Fibroblast of skin of left quadriceps (primary cell): ENCODE results near the gene ATG2B.
"Not testable (repeated sequence)": the region's sequence is repeated elsewhere in the genome, so short reads cannot be mapped to it uniquely, and the experiment has no call there.

Experiments used
- DNase-seq, 2 experiments: peaks; one replicate each; pipeline ENCODE4 v3.0.0-alpha.2; 2013; ENCODE audit warnings: low read depth in 2 of 2

ATG2B gene

DNA sequence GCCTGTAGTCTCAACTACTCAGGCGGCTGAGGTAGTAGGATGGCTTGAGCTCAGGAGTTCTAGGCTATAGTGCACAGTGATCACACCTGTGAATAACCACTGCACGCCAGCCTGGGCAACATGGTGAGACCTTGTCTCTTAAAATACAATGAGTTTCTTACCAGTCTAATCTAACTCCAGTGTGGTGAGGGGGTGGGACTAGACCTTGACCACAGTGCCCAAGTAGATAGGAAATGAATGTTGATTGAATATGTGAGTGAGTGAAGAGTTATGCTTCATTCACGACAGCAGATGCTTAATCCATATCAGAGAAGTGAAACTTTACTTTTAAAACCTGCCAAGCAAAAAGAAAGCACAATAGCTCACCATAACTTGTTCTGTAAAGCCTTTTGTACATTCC lies 17.6 kb upstream of the ATG2B start:
- no peak for DNase-seq

DNA sequence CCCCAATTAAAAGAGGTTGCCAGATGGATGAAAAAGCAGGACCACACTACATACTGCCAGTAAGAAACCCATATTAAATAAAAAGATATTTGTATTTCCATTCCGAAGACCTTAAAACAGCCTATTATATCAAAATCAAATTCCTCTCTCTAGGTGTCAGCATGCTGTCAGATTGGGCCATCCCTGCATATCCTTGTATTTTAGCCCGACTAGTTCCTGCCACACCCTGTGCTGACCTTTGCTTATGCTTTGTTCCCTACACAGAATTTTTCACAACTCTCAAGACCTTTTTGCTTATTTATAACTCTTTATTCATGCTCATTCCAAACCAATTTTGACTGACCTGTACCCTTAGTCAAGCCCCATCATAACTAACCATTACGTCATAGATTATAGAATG lies 13.0 kb upstream of the ATG2B start:
- DNase-seq, result no peak

DNA sequence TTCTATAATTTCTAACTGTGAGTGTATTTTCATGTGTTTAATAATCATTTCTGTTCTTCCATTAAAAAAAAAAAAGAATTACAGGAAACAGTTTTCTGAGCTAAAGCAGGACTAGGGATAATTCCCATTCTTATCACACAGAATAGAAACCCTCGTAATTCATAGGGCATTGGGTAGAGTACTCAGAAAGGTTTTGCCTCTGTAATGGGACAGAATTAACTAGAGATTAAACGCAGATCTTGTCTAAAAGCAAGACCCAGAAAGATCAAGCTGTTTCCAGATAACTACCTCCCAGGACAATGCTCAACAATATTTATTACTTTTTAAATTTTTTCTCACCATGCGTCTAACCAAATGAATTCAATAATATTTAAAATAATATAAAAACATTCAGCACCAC lies 10.4 kb upstream of the ATG2B start:
- DNase-seq, result no peak

DNA sequence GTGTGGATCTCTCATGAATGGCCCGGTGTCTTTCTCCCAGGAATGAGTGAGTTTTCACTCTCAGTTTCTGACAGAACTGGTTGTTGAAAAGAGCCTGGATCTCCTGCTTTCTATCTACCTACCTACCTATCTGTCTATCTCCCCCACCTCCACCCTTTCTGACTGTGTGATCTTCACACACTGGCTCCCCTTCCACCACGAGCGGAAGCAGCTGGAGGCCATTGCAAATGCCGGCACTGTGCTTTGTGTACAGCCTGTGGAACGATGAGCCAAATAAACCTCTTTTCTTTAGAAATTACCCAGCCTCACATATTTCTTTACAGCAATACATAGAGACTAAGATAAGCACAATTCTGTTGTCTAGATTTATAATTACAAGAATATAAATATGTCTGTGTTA lies 7.4 kb upstream of the ATG2B start:
- DNase-seq, result no peak

DNA sequence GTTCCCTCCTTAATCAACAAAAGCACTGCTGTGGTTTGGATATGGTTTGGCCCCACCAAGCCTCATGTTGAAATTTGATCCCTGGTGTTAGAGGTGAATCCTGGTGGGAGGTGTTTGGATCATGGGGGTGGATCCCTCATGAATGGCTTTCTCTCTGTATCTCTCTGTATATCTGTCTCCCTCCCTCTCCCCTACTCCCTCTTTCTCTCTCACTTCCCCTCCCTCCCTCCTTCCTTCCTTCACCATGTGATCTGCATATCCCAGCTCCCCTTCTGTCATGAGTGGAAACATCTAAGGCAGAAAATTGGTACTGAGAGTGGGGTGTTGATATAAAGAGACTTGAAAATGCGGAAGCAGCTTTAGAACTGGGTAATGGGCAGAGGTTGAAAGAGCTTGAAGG lies 5.4 kb upstream of the ATG2B start:
- DNase-seq, result no peak

DNA sequence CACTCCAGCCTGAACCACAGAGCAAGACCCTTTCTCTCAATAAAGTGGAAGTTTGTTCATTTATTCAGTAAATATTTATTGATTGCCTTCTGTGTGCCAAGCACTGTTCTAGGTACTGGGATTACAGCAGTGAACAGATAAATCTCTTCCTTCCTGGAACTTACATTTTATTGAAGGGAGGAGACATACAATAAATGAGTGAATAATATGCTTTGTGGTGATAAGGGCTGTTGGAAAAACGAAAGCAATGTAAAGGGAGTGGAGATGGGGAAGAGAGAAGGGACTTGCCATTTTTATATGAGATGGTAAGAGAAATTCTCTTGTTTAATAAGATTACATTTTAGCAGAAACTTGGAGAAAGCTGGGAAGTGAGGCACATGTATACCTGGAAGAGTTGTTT lies 1.8 kb upstream of the ATG2B start:
- no peak for DNase-seq

DNA sequence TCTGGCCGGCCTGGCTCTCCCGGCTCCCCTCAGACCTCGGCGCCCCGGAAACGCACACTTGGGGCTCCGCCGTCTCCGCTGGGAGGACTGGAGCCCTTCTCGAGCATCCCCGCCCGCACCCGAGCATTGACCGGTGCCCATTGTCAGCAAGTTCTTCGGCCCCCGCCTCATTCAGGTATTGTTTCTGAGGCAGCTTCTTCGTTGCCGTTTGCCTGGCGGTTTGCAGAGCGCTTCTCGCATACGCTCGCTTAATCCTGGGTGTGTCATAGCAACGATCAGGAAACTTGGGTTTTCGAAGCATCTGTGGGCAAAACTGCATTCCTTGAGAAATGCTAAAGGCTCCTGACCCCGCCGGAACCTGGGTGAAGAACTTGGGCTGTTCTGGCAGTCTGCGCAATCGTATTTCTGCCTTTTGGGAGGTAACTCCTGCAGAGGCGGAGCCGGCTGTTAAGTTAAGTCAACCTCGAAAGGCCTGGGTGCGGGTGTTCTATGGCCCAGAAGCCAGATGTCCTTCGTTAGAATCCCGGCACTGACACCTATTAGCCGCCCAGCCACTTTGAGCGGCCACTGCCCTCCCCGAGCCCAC lies 703 bp upstream of the ATG2B start:
- DNase-seq, result no peak

DNA sequence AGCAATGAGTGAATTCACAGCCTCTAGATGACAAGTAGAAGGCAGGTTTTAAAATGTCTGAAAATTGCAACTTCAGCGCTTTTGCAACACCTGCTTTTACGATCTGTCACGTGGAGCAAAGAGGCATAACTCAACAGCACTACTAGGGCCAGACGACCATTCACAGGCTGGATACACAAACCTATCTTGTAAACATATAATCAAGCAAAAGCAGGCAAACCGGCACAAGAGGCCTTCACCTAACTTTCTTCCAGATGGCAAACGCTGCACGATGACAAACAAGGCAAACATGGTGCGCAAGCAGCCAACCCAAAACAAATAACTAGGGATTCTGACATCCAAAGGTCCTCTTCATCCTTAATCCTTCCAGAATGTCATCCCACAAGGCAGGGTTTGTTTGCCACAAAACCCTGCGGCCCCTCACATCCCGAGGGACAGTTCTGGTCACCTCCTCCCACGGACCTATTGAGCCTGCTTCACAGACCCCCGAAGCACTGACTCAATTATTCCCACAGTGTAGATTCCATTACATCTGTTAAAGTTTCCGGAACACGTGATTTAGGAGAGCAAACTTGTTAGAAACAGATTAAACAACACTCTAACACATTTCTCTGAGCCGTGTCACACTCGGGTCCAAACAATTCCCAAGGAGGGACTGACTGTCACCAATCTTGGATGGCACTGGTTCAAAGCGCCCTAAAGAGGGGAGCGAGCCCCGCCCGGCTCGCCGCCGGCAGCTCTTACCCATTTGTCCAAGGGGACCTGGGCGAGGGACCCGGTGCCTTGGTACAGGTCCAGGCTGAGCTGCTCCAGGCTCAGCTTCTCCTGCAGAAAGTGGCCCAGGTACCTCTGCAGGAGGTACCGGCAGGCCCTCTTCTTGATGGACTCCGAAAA lies 823 bp downstream of the ATG2B start:
- no peak for DNase-seq

DNA sequence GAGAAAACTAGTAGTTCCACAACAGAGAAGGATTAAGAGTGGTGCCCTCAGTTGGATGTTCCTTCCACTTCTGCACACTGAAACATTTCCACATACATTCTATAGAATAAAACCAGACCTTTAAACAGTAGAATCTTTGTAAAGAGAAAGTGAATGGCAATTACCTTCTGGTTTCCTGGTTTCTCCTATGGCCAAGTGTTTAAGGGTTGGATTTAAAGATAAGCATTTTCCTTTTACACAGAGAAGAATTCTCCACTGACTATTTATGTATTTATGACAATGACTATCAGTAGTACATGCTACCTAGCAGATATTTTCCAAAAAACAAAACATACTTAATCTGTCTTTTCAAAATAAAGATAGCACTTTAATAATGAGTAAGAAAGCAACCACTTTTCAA lies 3.2 kb downstream of the ATG2B start:
- DNase-seq, result no peak

DNA sequence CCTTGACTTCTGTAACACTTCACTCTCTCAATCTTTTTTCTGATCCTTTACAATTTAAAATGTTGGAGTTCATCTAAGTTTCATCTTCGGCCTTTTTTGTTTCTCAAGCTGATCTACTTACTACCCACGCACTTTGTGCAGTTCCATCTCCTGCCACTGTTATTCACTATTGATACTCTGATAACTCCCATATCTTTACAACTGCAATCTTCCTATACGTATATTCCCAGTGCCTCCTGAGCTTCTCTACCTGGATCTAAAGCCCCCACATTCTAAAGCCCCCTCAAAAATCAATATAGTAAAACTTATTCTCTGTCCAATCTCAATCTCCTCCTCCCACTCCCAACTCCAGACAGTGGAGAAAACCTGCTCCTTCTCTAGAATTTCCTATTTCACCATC lies 5.9 kb downstream of the ATG2B start:
- no peak for DNase-seq

DNA sequence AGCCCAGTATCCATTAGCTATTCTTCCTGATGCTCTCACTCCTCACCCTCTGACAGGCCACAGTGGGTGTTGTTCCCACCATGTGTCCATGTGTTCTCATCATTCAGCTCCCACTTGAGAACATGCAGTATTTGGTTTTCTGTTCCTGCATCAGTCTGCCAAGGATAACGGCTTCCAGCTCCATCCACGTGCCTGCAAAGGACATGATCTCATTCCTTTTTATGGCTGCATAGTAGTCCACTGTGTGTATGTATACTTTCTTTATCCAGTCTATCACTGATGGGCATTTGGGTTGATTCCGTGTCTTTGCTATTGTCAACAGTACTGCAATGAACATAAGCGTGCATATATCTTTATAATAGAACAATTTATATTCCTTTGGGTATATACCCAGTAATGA lies 8.9 kb downstream of the ATG2B start:
- DNase-seq, result no peak

DNA sequence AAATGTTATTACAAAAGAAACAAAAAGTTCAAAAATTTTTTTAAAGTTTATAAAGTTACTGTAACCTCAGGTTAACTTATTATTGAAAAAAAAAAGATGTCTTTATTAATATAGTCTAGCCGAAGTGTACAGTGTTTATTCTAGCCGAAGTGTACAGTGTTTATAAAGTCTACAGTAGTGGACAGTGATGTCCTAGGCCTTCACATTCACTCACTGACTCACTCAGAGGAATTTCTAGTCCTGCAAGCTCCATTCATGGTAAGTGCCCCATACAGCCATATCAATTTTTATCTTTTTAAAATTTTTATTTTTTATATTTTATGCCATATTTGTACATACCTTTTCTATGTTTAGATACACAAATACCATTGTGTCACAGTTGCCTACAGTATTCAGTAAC lies 10.4 kb downstream of the ATG2B start:
- DNase-seq, result no peak

DNA sequence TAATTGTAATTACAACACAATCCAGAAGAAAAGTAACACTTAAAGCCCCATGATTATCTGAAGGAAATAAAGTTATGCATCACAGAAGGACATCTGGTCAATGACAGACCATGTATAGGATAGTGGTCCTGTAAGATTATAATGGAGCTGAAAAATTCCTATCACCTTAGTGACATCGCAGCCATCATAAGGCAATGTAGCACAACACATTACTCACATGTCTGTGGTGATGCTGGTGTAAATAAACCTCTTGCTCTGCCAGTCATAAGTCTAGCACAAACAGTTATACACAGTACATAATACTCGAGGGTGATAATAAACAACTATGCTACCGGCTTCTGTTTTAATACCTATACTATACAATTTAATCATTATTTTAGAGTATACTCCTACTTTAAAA lies 11.2 kb downstream of the ATG2B start:
- DNase-seq, result no peak

DNA sequence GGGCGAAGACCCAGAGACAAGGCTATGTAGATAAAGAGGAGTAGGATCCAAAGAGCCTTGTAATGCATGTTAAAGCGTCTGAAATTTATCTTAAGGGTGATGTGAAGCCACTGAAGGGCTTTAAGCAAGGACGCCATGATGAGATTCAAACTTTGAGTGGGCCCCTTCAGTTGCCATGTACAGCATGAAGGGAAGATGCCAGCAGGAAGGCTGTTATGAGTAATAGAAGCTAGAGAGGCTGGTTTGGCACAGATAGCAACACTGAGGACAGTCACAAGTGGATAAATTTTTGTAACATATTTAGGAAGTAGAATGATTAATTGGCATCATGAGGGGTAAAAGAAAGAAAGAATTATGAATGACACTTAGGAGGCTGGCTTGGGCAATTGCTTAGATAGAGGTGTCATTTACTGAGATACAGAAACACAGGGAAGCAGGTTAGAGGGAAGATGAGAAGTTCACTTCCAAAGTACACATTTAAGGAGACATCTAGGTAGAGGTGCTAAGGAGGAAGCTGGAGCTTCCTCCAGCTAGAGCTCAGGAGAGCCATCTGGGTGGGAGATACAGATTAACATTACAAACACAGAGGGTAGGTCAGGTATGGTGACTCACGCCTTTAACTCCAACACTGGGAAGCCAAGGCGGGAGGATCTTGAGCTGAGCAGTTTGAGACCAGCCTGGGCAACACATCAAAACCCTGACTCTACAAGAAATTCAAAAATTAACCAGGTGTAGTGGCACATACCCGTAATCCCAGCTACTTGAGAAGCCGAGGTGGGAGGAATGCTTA lies 13.7 kb downstream of the ATG2B start:
- no peak for DNase-seq

DNA sequence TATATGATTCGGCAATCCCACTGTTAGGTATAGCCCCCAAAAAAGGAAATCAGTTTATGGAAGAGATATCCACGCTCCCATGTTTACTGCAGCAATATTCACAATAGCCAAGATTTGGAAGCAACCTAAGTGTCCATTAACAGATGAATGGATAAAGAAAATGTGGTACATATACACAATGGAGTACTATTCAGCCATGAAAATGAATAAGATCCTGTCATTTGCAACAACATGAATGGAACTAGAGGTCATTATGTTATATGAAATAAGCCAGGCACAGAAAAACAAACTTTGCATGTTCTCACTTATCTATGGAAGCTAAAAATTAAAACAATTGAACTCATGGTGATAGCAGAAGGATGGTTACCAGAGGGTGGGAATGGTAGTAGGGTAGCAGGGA lies 15.2 kb downstream of the ATG2B start:
- not testable (repeated sequence) for DNase-seq

DNA sequence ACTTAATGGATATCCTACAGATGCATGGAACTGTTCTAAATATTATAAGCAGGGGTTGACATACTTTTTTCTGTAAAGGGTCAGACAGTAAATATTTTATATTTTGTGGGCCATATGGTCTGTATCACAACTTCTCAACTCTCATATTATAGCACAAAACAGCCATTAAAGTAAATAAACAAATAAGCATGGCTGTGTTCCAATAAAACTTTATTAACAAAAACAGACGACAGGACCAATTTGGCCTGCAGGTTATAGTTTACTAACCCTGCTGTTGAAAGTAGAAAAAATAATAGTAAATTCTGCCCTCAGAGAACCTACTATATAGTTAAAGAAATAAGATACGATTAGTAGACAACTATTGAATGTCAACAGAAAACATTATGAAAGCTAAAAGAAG lies 17.5 kb downstream of the ATG2B start:
- no peak for DNase-seq

DNA sequence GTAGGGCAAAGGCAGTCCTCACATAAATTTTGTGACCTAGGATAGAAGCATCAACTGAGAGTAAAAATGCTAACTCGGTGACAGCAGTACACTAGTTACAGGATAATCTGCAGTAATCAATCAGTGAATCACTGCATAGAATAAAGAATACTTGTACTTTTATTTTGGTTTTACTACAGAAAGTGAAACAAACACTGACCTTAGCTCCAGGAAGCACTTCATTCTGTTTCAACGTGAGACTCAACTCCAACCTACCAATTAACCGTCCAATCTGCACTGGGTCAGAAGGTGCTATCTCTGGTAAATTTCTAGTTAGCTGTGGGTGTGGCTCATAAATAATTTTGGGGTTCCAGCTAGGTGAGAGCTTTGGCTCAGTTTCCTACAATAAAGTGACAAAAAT lies 21.8 kb downstream of the ATG2B start:
- DNase-seq, result no peak

DNA sequence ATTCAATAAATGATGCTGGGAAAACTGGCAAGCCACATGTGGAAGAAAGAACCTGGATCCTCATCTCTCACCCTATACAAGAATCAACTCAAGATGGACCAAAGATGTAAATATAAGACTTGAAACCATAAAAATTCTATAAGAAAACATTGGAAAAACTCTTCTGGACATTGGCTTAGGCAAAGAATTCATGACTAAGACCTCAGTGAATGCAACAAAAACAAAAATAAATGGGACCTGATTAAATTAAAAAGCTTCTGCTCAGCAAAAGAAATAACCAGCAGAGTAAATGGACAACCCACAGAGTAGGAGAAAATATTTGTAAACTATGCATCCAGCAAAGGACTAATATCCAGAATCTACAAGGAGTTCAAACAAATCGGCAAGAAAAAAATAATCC lies 24.6 kb downstream of the ATG2B start:
- no peak for DNase-seq

DNA sequence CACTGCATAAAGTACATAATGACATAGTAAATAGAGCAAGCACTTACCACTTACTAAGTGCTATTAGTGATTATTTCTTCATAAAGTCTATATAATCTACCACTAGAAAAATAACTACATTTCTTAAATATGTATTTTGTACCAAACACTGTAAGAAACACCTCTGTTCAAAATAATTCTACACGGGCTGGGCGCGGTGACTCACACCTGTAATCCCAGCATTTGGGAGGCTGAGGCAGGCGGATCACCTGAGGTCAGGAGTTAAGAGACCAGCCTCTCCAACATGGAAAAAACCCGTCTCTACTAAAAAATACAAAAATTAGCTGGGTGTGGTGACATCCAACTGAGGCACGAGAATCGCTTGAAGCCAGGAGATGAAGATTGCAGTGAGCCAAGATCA lies 38.9 kb downstream of the ATG2B start:
- no peak for DNase-seq

DNA sequence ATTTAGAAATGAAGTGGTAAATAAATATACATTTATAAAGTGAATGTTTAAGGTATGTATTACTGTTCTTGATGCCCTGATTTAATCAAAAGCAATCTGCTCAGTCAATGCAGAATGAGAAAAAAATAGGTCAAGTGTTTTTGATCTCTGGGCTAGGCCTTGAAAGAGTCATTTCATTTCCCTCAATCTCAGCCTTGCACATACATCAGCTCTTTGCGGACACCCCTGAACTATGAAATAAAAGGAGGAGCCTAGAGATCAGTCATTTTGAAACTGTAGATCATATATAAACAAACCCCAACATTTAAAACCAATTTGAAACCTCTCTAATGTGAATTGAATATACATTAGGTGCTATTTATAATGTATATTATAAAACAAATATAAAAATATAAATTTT lies 42.5 kb downstream of the ATG2B start:
- DNase-seq, result no peak

DNA sequence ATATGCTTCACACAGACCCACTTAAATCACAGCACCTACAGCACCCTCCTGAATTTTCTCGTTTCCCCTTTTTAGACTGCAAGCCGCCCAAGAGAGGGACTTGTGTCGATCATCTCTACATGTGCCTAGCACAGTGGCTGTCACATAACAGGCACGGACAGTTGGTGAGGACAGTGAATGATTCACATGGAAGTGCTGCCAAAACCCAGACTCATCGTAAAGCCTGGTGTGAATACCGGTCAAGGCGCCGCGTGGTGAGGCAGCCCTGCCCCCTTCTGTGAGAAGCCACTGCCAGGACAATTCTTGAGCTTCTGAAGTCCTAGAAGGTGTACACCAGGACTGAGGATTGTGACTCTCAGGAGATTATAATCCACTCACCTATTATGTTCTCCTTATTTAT lies 44.3 kb downstream of the ATG2B start:
- DNase-seq, result no peak

DNA sequence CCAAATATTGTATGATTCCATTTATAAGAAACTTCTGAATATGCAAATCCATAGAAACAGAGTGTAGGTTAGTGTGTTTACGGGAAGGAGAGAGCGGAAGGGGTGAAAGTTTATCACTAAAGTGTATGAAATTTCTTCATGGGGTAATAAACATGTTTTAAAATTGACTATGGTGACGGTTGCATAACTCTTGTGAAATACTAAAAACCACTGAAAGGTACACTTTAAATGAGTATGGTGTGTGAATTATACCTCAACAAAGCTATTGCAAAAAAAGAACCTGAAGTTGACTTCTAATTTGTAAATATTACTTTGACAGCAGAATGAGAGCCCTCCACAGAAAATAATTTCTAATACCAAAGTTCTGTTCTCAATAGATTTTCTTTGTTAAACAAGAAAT lies 47.1 kb downstream of the ATG2B start:
- no peak for DNase-seq

DNA sequence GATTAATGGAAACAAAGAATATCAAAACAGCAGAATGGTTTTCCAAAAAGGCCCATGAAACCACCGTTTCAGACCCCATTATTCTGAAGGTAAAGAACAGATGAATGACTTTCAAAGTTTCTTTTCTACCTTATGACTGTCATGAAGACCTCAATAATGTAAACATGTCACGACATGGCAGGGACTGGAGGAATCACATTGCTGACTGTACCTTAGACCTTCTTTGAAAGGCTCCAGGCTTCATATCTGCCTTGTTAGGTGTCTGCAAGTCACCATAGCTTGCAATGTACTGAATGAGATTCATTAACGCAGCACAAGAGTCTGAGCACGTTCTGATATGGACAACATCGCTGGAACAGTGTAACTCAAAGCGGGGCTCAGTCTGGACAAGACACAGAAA lies 52.2 kb downstream of the ATG2B start:
- DNase-seq, result no peak
